Endothelial cell of umbilical vein (primary cell): ENCODE measurements around the gene ST6GALNAC3.

Experiments
- EZH2 ChIP-seq: IDR thresholded peaks from 2 replicates; pipeline ENCODE4 v1.6.1; 2012; ENCODE audit warnings: borderline replicate concordance, low read depth, mild to moderate bottlenecking, moderate library complexity, low read length, inconsistent platforms; ENCODE audit not compliant: severe bottlenecking
- FOS ChIP-seq: IDR thresholded peaks from 2 replicates; pipeline ENCODE4 v1.6.1; 2011; ENCODE audit warnings: mild to moderate bottlenecking, low read length, moderate library complexity, borderline replicate concordance; ENCODE audit not compliant: insufficient read depth
- JUN ChIP-seq: IDR thresholded peaks from 2 replicates; pipeline ENCODE4 v1.6.1; 2011; ENCODE audit warnings: borderline replicate concordance, low read depth; ENCODE audit not compliant: insufficient read length, insufficient read depth
- POLR2A ChIP-seq: IDR thresholded peaks from 2 replicates; pipeline ENCODE4 v1.6.1; 2012; ENCODE audit warnings: low read depth, mild to moderate bottlenecking, control low read depth, low read length
- POLR2AphosphoS5 ChIP-seq: IDR thresholded peaks from 2 replicates; pipeline ENCODE4 v1.6.1; 2012; ENCODE audit warnings: low read depth, mild to moderate bottlenecking, control low read depth, low read length, moderate library complexity; ENCODE audit not compliant: insufficient read depth
- TF ChIP-seq, protein P1 (sequence below), 2 donors: IDR thresholded peaks; 1 replicate in 1 of 2; 2 replicates in 1 of 2; pipeline ENCODE4 v1.5.1; 2011; ENCODE audit warnings: low read length in 2 of 2, mild to moderate bottlenecking in 2 of 2, moderate library complexity in 2 of 2, control low read depth in 1 of 2, inconsistent platforms in 1 of 2, low read depth in 1 of 2; ENCODE audit not compliant: insufficient read depth in 1 of 2; ENCODE audit errors: extremely low read depth in 1 of 2
- TF ChIP-seq, protein P2 (sequence below): IDR thresholded peaks from 2 replicates; pipeline ENCODE4 v1.6.1; 2011; ENCODE audit not compliant: insufficient read depth, insufficient read length

DNA sequence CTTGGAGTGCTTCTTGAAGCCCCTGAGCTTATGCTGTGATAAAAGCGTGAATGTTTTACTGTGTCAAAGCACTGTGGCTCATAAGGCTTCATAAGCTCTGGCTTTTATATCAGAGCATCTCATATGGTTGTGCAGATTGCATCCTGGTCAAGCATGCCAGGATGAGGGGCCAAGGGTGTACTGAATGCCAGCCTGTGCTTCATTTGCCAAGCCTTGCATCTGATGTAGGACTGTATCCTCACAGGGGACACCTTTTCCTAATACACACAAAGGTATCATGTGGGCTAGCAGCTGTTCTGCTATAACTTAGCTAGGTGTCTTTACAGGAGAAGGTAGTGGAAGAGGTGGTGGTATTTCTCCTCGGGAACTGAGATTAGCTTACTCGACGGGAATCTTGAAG lies 134.7 kb downstream of the ST6GALNAC3 start:
- TF ChIP-seq, protein P1, sequence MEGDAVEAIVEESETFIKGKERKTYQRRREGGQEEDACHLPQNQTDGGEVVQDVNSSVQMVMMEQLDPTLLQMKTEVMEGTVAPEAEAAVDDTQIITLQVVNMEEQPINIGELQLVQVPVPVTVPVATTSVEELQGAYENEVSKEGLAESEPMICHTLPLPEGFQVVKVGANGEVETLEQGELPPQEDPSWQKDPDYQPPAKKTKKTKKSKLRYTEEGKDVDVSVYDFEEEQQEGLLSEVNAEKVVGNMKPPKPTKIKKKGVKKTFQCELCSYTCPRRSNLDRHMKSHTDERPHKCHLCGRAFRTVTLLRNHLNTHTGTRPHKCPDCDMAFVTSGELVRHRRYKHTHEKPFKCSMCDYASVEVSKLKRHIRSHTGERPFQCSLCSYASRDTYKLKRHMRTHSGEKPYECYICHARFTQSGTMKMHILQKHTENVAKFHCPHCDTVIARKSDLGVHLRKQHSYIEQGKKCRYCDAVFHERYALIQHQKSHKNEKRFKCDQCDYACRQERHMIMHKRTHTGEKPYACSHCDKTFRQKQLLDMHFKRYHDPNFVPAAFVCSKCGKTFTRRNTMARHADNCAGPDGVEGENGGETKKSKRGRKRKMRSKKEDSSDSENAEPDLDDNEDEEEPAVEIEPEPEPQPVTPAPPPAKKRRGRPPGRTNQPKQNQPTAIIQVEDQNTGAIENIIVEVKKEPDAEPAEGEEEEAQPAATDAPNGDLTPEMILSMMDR (IDR thresholded peaks at IDR 0.05; ENCODE audit: extremely low read depth in 1 of 2, insufficient read depth in 1 of 2, low read depth in 1 of 2, low read length in 2 of 2) = no peak
- TF ChIP-seq POLR2AphosphoS5 = no peak
- no peak for TF ChIP-seq EZH2
- no peak for TF ChIP-seq POLR2A
- TF ChIP-seq JUN = no peak
- TF ChIP-seq, protein P2, sequence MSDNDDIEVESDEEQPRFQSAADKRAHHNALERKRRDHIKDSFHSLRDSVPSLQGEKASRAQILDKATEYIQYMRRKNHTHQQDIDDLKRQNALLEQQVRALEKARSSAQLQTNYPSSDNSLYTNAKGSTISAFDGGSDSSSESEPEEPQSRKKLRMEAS = no peak
- no peak for TF ChIP-seq FOS
